IPS-NIHi11 (cell line): ENCODE measurements around the gene MS4A8.
"Not testable (repeated sequence)": the region's sequence is repeated elsewhere in the genome, so short reads cannot be mapped to it uniquely, and the experiment has no call there.

Source experiments
- DNase-seq: peaks from one replicate; pipeline ENCODE4 v3.0.0; 2012; ENCODE audit warnings: mixed read lengths, low spot score

The MS4A8 gene

GRCh38 chr11:60725592-60725991 lies 26.2 kb downstream of the MS4A8 start:
- DNase-seq = no peak

DNA sequence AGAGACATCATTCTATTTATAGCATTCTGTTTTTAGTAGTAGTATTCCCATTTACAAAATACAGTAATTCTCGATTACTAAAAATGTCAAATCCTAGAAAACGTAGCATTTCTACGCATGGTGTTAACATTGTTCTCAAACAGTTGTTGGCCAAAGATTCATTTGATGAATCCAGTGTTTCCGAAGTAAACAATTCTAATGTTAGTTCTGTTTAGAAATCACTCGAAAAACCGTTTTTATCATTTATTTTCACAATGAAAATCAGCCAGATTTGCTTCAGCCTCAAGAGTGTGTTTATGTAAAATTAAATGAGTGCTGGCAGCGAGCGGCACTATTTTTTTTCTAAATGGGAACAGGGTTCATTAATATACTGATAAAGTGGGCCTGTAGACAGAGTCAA lies 32.2 kb downstream of the MS4A8 start:
- no peak for DNase-seq

GRCh38 chr11:60734279-60734678 lies 34.9 kb downstream of the MS4A8 start:
- no peak for DNase-seq

DNA sequence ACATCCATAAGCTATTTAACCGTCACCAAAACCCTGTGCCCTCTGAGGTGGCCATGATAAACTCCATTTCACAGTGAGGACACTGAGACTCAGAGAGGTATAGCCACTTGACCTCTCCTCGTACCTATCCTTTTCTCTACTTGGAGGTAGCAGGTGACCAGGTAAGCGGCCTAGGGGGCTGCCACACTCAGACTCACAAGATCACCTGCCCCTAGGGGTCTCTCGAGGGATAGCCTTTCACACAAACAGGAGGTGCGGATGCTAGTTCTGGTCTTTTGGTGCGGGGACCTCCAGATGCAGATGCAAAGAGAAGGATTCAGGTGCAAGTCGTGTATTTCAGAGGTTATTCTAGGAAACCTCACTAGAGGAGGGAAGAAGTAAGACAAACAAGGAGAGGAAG lies 39.7 kb downstream of the MS4A8 start:
- DNase-seq = peak; percentile 68

- no peak for DNase-seq
Observed at GRCh38 chr11:60740573-60740972, 41.2 kb downstream of the MS4A8 start.

GRCh38 chr11:60741421-60741820 lies 42.0 kb downstream of the MS4A8 start:
- DNase-seq = no peak

DNA sequence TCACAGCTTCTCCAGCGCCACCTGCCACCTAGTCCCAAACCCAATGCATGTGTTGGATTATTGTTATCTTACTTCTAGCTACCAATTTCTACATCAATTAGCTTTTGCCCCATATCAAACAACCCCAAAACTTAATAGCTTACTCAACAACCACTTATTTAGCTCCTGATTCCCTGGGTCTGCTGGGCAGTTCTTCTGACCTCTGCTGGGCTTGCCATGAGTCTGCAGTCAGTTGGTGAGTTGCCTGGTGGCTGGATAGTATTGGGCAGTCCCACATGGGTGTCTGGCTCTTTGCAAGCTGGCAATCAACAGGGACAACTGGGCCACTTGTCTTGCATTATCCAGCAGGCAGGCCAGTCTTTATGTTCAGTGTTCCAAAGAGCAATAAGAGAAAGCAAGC lies 43.6 kb downstream of the MS4A8 start:
- no peak for DNase-seq

GRCh38 chr11:60744114-60744513 lies 44.7 kb downstream of the MS4A8 start:
- DNase-seq = no peak

DNA sequence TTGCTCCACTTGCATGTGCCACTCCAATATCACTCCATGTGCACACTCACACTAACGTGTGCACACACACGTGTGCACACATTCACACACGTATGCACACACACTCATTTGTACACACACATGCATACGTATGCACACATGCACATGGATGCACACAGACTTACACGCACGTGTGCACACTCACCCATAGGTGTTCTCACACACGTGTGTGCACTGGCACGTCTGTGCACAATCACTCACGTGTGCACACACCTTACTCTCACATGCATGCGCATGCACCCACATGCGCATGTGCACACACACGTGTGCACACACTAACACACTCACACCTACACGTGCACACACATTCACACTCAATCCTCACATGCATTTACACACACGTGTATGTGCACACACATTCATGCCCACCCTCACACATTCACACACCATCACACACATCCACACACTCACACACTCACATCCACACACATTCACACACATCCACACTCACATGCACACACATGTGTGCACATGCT lies 48.0 kb downstream of the MS4A8 start:
- no peak for DNase-seq

DNA sequence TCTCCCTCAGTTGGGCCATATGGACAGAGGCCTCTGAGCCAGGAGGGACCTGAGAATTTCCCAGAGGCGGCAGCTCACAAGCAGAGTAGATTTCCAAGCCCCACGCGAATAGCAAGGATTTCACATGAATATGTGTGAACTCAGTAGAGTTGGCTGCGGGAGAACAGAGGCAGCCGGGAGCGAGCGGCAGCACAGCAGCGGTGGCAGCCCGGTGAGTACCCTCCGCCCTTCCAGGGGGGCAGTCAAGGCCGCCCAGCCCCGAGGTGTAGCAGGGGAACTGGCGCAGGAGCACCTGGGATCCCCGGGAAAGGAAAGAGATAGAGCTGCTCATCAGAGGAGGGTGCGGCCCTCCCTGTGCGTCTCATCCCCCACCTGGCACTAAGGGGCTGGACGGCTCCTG lies 48.8 kb downstream of the MS4A8 start:
- DNase-seq = no peak

DNA sequence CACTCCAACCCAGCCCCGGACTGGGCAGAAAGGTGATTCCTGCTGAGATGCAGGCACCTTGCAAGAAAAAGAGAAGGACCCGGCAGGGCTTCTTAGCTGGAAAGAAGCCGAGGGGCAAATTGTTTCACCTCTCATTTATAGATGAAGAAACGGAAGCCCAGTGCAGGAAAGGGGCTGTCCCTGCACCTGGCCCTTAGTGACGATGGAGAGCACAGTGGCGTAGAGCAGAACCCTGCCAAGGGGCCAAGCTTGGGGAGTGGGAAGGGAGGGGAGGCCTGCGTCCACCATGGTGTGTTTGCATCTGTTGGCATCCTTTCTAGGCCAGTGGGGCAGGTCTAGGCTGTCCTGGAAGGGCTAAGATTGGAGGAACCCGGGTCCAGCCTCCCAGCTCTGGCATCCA lies 49.4 kb downstream of the MS4A8 start:
- DNase-seq = no peak

DNA sequence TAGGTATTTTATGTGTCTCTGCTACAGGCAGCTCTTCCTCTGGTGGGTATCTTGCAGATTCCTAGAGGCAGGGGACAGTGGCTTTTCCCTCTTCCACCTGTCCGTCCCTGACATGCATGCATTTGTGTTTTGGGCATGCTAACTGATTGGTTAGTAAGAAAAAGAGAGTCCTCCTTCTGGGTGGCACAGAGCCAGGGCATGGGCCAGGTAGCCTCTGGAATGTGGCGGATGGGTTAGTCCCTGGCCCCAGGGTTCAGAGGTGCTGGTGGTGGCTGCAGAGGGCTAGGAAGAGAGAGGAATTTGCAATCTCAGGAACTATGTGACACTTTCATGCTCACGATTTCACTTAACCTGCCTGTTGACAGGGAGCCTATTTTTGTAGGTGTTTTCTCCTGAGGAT lies 51.5 kb downstream of the MS4A8 start:
- DNase-seq = no peak

DNA sequence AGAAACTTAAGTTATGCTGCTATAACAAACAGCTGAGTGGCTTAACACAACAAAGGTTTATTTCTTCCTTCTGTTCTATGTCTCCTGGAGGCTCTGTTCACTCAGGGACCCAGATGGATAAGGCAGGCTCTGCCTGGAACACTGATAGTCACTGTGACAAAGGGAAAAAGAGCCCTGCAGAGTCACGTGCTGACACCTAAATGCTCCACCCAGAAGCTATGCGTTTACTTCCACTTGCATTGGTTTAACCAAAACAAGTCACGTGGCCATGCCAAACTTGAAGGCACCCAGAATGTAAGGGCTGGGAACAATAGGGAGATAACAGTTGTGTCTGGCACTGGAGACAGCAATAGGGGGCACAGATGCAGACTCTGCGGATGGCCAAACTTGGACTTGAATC lies 53.9 kb downstream of the MS4A8 start:
- no peak for DNase-seq

DNA sequence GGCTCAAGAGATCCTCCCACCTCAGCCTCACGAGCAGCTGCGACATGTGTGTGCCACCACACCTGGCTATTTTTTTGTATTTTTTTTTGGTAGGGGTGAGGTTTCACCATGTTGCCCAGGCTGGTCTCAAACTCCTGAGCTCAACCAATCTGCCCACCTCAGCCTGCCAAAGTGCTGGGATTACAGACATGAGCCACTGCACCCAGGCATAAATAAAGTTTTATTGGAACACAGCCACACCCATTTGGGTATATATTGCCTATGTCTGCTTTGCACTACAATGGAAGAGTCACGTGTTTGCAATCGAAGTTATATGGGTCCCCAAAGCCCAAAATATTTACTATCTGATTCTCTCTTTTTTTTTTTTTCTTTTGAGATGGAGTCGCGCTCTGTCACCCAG lies 55.5 kb downstream of the MS4A8 start:
- DNase-seq = no peak

GRCh38 chr11:60756307-60757032 lies 57.1 kb downstream of the MS4A8 start, which contains the start of gene MS4A15:
Gene MS4A15, plus strand, starts transcription at chr11:60756867. Its CDS starts 6,867 bp downstream, at chr11:60763734.
- peak; percentile 67 for DNase-seq

DNA sequence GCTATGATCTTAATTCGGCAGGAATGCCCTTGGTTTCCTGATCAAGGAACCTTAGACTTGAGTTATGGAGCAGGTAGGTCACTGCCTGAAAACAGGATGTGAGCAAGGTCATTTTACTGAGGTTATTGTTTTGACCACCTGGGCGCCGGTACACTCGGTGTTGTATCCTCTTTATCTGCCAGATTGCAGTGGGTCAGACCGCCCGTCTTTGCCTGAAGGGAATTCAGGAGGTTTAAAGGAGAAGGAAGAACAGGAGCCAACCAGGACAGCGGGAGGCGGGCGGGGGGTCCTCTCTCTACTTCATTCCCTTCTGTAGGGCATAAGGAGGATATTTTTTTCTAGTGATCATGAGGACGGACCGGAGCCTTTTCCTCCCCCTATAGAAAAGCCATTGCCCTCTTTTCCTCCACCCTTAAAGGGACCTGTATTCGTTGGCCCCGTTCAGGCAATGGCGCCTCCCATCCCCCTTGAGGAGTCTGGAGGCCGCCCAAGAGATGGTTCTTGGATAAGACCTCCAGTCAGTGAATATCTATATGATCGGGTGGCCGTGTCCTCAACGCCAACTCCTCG lies 57.9 kb downstream of the MS4A8 start:
- no peak for DNase-seq

DNA sequence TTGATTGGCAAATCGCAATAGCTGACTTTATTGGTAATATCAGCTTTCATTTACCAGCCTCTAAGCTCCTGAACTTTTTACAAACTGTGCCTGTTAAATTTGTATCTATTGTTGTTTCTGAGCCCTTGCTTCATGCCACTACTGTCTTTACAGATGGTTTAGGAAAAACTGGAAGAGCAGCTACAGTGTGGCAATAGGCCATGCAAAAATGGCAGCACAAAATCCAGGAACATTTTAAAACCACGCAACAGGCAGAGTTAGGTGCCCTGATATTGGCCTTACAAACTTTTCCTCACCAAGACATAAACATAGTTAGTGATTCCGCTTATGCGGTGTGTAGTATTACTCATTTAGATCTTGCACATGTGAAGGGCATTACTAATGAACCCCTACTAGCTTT lies 59.3 kb downstream of the MS4A8 start:
- DNase-seq = not testable (repeated sequence)

DNA sequence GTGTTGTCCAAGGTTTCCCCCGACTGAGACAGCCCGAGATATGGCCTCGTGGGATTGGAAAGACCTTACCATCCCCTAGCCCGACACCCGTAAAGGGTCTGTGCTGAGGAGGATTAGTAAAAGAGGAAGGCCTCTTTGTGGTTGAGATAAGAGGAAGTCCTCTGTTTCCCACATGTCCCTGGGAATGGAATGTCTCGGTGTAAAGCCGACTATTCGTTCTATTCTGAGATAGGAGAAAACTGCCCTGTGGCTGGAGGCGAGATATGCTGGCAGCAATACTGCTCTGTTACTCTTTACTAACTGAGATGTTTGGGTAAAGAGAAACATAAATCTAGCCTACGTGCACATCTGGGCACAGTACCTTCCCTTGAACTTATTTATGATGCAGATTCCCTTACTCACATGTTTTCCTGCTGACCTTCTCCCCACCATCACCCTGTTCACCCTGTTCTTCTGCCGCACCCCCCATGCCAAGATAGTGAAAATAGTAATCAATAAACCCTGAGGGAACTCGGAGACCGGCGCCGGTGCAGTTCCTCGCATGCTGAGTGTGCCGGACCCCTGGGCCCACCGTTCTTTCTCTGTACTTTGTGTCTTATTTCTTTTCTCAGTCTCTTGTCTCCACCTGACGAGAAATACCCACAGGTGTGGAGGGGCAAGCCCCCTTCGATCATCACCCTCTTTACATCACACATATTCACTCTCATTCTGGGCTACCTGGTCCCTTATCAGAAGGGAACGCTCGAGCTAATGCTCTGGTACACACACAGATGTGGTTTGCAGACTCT lies 60.2 kb downstream of the MS4A8 start:
- not testable (repeated sequence) for DNase-seq

GRCh38 chr11:60761436-60762190 lies 62.2 kb downstream of the MS4A8 start:
- no peak for DNase-seq

- DNase-seq = peak; percentile 36
Observed at GRCh38 chr11:60762851-60763691, 63.7 kb downstream of the MS4A8 start.

GRCh38 chr11:60763692-60764369 lies 64.4 kb downstream of the MS4A8 start:
- no peak for DNase-seq
